NCI-H2029 treated with DMSO at 0.1 percent for 48 hours (cell line): Measurements from ENCODE around the gene DGKA.
"Not testable (repeated sequence)": the region's sequence is repeated elsewhere in the genome, so short reads cannot be mapped to it uniquely, and the experiment has no call there.

ENCODE experiments used
- DNase-seq: peaks from one replicate; lab custom pipeline; 2025; lab: John Stamatoyannopoulos, UW

DGKA gene

GRCh38 chr12:55930771-55931316, at the start of gene DGKA:
Gene DGKA (plus strand): TSS chr12:55931162. CDS start chr12:55936504, 5,342 bp downstream.
- DNase-seq = no peak

GRCh38 chr12:55885113-55885512, 45.8 kb upstream of the DGKA start:
- no peak for DNase-seq

DNA sequence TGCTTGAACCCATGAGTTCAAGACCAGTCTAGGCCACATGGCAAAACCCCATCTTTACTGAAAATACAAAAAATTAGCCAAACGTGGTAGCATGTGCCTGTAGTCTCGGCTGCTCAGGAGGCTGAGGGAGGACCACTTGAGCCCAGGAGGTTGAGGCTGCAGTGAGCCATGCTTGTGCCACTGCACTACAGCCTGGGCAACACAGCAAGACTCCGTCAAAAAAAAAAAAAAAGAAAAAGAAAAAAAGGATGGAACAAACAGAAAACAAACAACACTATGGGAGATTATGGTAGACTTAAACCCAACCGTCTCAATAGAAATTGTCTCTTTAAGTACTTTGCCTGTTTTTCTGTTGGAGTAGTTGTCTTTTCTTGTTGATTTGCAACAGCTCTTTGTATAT, 39.7 kb upstream of the DGKA start:
- no peak for DNase-seq

DNA sequence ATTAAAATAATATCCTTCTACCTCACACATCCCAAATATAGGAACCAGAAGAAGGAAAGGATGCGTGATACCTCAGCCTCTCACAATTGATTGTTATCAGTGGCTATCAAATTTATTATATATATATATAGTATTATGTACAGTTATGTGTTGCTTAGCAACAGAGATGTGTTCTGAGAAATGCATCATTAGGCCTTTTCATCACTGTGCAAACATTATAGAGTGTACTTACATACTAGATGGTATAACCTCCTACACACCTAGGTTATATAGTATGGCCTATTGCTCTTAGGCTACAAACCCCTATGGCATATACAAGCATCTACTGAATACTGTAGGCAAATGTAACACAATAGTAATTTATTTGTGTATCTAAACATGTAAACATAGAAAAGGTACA, 37.2 kb upstream of the DGKA start:
- no peak for DNase-seq

DNA sequence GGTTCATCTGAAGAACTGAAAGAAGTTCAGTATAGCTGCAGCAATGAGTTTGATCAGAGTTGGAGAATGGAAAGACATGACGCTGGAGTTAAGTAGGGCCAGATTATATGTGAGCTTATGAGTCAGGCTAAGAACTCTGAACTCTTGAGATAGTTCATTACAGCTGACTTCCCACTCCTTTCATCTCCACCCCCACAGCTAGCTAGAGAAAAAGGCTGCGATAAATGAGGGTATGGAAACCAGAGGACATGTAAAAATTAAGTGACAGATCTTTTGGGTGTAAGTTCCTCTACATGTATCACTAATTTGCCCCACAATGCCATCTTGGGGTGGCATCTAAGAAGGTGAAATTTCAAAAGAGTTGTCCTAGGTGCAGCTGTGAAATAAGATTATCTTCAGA, 31.9 kb upstream of the DGKA start:
- DNase-seq = no peak

DNA sequence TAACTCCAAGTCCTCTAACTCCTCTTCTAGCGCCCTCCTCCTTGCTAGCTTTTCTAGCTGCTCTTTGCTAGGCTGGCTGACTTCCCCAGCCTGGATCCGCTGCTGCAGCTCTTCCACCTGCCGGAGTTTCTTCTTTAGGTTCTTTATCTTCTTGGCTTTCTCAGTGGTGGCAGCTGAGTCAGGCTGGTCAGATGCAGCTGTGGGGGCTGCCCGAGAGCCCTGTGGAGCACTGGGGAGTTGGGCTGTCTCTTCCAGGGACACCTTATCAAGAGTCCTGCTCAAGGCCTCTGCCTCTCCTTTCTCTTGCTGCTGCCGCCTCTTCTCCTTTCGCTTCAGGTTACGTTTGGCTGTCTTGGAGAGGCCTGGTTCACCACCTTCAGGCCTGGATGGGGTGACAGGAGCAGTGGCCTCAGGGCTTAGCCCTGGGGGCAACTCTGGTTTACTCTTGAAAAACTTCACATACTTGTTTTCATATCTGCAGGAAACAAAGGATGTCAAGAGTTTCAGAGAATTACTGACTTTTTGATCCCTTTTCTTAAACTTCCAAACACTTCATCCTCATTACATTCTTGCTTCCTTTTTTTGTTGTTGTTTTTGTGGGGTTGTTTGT, 29.0 kb upstream of the DGKA start:
- DNase-seq = no peak

DNA sequence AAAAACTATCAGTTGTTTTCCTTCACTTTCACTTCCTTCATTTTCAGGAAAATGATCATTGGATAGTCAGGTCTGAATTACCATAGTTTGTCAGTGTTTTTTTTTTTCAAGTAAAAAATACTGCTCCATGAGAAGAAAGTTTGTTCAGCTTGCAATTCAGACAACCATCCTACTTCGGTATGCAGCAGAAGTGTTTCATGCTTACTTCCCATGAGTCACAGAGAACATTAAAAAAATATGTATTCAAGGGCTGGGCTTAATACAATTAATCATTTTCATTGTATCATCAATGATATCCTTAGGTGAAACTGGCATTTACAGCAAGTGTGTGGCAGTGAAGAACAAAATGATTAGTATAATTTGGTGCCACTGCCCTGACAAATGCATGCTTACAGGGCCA, 24.9 kb upstream of the DGKA start:
- DNase-seq = no peak

GRCh38 chr12:55908726-55909512, 22.0 kb upstream of the DGKA start:
- DNase-seq = no peak

GRCh38 chr12:55909513-55909884, 21.5 kb upstream of the DGKA start:
- no peak for DNase-seq

DNA sequence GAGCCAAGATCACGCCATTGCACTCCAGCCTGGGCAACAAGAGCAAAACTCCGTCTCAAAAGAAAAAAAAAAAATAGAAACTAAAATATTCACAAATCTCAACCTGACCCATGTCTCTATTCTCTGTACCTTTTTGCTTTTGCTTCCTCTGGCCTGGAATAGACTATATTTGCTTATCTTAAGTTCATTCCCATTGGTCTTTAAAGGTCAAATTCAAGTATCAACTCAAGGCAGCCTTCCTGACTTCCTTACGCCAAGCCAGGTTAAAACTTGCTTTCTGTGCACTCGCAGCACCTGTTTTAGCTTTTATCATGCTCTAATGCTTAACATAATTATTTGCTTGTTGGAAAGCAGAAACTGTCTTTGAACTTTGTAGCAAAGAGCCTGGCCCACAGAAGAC, 18.1 kb upstream of the DGKA start:
- no peak for DNase-seq

DNA sequence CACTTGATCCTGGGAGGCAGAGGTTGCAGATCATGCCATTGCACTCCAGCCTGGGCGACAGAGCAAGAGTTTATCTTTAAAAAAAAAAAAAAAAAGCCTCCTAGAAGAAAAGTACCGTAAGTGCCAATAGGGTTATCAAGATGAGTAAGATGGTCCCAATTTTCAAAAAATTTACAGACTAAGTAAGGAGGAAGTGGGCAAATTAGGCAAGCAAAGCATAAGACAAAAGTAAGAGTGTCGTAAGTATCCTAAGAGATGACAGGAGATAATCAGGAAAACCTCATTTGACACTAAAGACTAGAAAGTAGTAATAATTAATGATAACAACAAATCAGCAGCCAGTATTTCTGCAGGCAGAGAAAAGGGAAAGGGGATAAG, 15.5 kb upstream of the DGKA start:
- no peak for DNase-seq

DNA sequence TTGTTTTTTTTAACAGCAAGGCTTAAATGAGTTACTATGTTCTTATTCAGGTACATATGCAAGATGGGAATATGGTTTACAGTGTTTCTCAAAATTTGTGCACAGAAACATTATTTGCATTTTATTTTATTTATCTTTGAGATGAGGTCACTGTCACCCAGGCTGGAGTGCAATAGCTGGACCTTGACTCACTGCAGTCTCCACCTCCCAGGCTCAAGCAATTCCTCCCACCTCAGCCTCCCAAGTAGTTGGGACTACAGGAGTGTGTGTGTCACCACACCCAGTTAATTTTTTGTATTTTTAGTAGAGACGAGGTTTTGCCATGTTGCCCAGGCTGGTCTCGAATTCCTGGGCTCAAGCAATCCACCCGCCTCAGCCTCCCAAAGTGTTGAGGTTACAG, 11.9 kb upstream of the DGKA start:
- DNase-seq = not testable (repeated sequence)

GRCh38 chr12:55922126-55922525, 8.8 kb upstream of the DGKA start:
- no peak for DNase-seq

DNA sequence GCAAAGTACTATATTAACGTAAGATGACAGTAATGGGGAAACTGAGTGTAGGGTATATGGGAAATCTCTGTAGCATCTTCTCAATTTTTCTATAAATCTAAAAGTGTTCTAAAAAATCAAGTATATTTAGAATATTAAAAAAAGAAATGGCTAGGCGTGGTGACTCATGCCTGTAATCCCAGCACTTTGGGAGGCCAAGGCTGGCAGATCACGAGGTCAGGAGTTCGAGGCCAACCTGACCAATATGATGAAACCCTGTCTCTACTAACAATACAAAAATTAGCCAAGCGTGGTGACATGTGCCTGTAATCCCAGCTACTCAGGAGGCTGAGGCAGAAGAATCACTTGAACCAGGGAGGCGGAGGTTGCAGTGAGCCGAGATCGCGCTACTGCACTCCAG, 7.3 kb upstream of the DGKA start:
- DNase-seq = not testable (repeated sequence)

GRCh38 chr12:55925371-55925770, 5.6 kb upstream of the DGKA start:
- no peak for DNase-seq

GRCh38 chr12:55925870-55926737, 4.9 kb upstream of the DGKA start:
- no peak for DNase-seq

- peak; percentile 84 for DNase-seq
These were observed 4.0 kb upstream of the DGKA start for GRCh38 chr12:55926738-55927587.

- DNase-seq = peak; percentile 45
These were observed 3.1 kb upstream of the DGKA start, which contains the start of gene PYM1 for GRCh38 chr12:55927588-55928502. Gene PYM1 (minus strand): TSS chr12:55927894. CDS start chr12:55927761, 133 bp downstream.

DNA sequence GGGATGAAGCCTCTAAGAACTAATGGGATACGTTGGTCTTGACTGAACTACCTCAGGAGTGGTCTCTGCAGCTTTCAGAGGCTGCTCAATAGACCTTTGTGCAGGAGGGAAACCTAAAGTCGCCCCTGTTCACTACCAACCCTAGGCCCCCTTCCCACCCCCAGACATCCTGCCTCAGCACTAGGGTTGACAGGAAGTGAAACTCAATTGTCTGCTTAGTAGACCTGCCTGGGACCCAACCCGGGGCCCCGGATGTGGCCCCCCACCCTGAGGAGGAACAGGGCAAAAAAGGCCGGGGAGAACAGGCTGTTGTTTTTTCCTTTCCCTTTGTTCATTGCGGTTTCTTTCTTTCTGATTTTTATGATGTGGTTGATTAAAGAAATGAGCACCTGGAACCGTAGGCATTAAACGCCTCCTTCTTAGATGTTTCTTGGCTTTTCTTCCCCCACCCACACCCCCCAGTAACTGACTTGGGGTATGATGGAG, 1.6 kb upstream of the DGKA start:
- no peak for DNase-seq

GRCh38 chr12:55931317-55931779, 386 bp downstream of the DGKA start:
- no peak for DNase-seq
